HepG2 (cell line): ENCODE results near the gene FUT3. TPM values are rescaled to one million over a fixed set of nuclear protein-coding genes. Genes with fewer than 3 reads are reported as not detected.

Source experiments
- FOXA1 ChIP-seq, 2 experiments: fragments of 450-650 bp in 1 of 2; sonication (generic) in 1 of 2; formaldehyde crosslinking in 1 of 2; IDR thresholded peaks; 2 replicates each; pipeline versions ENCODE4 v1.4.0 to v1.6.1; 2016 to 2020; ENCODE audit warnings: missing genetic modification reagents in 1 of 2
- NBN ChIP-seq: fragments of 450-650 bp; conservative IDR thresholded peaks from 2 replicates; pipeline ENCODE4 v1.6.1; 2017
- NFAT5 ChIP-seq: sonication (generic); formaldehyde crosslinking; IDR thresholded peaks from 2 replicates; pipeline ENCODE4 v1.4.0; 2020; ENCODE audit warnings: missing genetic modification reagents
- NFIC ChIP-seq: IDR thresholded peaks from 2 replicates; pipeline ENCODE4 v1.6.1; 2012; ENCODE audit warnings: mild to moderate bottlenecking, low read length, inconsistent platforms
- NR2C2 ChIP-seq: sonication (generic); formaldehyde crosslinking; IDR thresholded peaks from 2 replicates; pipeline ENCODE4 v1.4.0; 2020; ENCODE audit warnings: missing genetic modification reagents, mild to moderate bottlenecking, moderate library complexity, borderline replicate concordance
- ZBTB3 ChIP-seq: sonication (generic); formaldehyde crosslinking; IDR thresholded peaks from 2 replicates; pipeline ENCODE4 v1.4.0; 2020; ENCODE audit warnings: low read depth, mild to moderate bottlenecking, moderate library complexity, missing genetic modification reagents, borderline replicate concordance
- ZNF670 ChIP-seq: sonication (generic); formaldehyde crosslinking; IDR thresholded peaks from 2 replicates; pipeline ENCODE4 v1.8.0; 2022; ENCODE audit warnings: mild to moderate bottlenecking, missing genetic modification reagents, borderline replicate concordance
- ZNF703 ChIP-seq: sonication (generic); formaldehyde crosslinking; IDR thresholded peaks from 2 replicates; pipeline ENCODE4 v1.5.1; 2020; ENCODE audit warnings: missing genetic modification reagents, mild to moderate bottlenecking, moderate library complexity, borderline replicate concordance
- ZNF772 ChIP-seq: sonication (generic); formaldehyde crosslinking; IDR thresholded peaks from 2 replicates; pipeline ENCODE4 v1.5.0; 2020; ENCODE audit warnings: mild to moderate bottlenecking, missing genetic modification reagents
- polyA plus RNA-seq, 8 experiments: library from polyadenylated mRNA; depleted of rRNA in 3 of 8; stranded (reverse) in 7 of 8; unstranded in 1 of 8; fragments of >200 nt; fragmentation: Illumina TruSeq in 4 of 8; extraction: Trizol in 4 of 8; gene quantifications; 2 replicates each; pipeline versions ENCODE4 v1.2.1 to v1.2.3, GENCODE V29; 2011 to 2016; ENCODE audit warnings: low read depth in 4 of 8, missing spikeins in 1 of 8, mixed read lengths in 1 of 8; ENCODE audit not compliant: insufficient read depth in 1 of 8
- total RNA-seq, 5 experiments: library from RNA; depleted of rRNA; stranded (reverse); fragments of >200 nt; fragmentation: Illumina TruSeq; extraction: Trizol; gene quantifications; 2 replicates each; pipeline ENCODE4 v1.2.3, GENCODE V29; 2016; ENCODE audit warnings: low read depth in 1 of 5
- TF ChIP-seq, protein P1 (sequence below): sonication (generic); formaldehyde crosslinking; IDR thresholded peaks from 2 replicates; pipeline ENCODE4 v1.5.0; 2020; ENCODE audit warnings: mild to moderate bottlenecking, missing genetic modification reagents
- TF ChIP-seq, protein P2 (sequence below): sonication (generic); formaldehyde crosslinking; IDR thresholded peaks from 2 replicates; pipeline ENCODE4 v1.4.0; 2020; ENCODE audit warnings: low read depth, missing genetic modification reagents
- TF ChIP-seq, protein P3 (sequence below): sonication (generic); formaldehyde crosslinking; conservative IDR thresholded peaks from 2 replicates; pipeline ENCODE4 v1.8.1; 2023; ENCODE audit warnings: missing genetic modification reagents

Gene FUT3
- total and polyA plus RNA-seq, 2 of the 13 experiments (the other 11 are each of a cell fraction or from before 2014, with no cell fraction given), result 0.53 to 1.1 TPM

GRCh38 chr19:5839065-5840017, 11.9 kb downstream of the FUT3 start, which contains the start of gene FUT6 (continued):
- TF ChIP-seq, protein P1, sequence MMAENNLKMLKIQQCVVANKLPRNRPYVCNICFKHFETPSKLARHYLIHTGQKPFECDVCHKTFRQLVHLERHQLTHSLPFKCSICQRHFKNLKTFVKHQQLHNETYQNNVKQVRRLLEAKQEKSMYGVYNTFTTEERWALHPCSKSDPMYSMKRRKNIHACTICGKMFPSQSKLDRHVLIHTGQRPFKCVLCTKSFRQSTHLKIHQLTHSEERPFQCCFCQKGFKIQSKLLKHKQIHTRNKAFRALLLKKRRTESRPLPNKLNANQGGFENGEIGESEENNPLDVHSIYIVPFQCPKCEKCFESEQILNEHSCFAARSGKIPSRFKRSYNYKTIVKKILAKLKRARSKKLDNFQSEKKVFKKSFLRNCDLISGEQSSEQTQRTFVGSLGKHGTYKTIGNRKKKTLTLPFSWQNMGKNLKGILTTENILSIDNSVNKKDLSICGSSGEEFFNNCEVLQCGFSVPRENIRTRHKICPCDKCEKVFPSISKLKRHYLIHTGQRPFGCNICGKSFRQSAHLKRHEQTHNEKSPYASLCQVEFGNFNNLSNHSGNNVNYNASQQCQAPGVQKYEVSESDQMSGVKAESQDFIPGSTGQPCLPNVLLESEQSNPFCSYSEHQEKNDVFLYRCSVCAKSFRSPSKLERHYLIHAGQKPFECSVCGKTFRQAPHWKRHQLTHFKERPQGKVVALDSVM (CRISPR knock-in tag), result peak; percentile 46; the same call in 1 of the 2 replicates
- TF ChIP-seq ZNF703 (CRISPR knock-in tag), result no peak
- peak; percentile 71; the same call in 1 of the 2 replicates for TF ChIP-seq ZNF670
- TF ChIP-seq, protein P2, sequence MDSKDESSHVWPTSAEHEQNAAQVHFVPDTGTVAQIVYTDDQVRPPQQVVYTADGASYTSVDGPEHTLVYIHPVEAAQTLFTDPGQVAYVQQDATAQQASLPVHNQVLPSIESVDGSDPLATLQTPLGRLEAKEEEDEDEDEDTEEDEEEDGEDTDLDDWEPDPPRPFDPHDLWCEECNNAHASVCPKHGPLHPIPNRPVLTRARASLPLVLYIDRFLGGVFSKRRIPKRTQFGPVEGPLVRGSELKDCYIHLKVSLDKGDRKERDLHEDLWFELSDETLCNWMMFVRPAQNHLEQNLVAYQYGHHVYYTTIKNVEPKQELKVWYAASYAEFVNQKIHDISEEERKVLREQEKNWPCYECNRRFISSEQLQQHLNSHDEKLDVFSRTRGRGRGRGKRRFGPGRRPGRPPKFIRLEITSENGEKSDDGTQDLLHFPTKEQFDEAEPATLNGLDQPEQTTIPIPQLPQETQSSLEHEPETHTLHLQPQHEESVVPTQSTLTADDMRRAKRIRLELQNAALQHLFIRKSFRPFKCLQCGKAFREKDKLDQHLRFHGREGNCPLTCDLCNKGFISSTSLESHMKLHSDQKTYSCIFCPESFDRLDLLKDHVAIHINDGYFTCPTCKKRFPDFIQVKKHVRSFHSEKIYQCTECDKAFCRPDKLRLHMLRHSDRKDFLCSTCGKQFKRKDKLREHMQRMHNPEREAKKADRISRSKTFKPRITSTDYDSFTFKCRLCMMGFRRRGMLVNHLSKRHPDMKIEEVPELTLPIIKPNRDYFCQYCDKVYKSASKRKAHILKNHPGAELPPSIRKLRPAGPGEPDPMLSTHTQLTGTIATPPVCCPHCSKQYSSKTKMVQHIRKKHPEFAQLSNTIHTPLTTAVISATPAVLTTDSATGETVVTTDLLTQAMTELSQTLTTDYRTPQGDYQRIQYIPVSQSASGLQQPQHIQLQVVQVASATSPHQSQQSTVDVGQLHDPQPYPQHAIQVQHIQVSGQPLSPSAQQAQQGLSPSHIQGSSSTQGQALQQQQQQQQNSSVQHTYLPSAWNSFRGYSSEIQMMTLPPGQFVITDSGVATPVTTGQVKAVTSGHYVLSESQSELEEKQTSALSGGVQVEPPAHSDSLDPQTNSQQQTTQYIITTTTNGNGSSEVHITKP (CRISPR knock-in tag), result peak; percentile 40; the same call in 1 of the 2 replicates
- TF ChIP-seq, protein P3, sequence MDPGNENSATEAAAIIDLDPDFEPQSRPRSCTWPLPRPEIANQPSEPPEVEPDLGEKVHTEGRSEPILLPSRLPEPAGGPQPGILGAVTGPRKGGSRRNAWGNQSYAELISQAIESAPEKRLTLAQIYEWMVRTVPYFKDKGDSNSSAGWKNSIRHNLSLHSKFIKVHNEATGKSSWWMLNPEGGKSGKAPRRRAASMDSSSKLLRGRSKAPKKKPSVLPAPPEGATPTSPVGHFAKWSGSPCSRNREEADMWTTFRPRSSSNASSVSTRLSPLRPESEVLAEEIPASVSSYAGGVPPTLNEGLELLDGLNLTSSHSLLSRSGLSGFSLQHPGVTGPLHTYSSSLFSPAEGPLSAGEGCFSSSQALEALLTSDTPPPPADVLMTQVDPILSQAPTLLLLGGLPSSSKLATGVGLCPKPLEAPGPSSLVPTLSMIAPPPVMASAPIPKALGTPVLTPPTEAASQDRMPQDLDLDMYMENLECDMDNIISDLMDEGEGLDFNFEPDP (CRISPR knock-in tag), result no peak
- peak; percentile 63; the same call in 1 of the 2 replicates for TF ChIP-seq NR2C2
- TF ChIP-seq ZNF772 (CRISPR knock-in tag), result peak; percentile 44; the same call in 1 of the 2 replicates
- TF ChIP-seq NBN, result no peak
- peak; percentile 45; the same call in 1 of the 2 replicates for TF ChIP-seq ZBTB3 (CRISPR knock-in tag)
- TF ChIP-seq NFIC, result no peak
- TF ChIP-seq FOXA1 (IDR thresholded peaks at IDR 0.05), result no peak
- no peak for TF ChIP-seq FOXA1 (CRISPR knock-in tag; IDR thresholded peaks at IDR 0.05)
- TF ChIP-seq NFAT5 (CRISPR knock-in tag), result no peak
